Brain pericyte (primary cell): Measurements from ENCODE around the gene PAN2.
"Not testable (repeated sequence)": the region's sequence is repeated elsewhere in the genome, so short reads cannot be mapped to it uniquely, and the experiment has no call there.

Source experiments
- DNase-seq: peaks from one replicate; pipeline ENCODE4 v3.0.0-alpha.2; 2012; ENCODE audit warnings: low read depth, low spot score

Gene PAN2

DNA sequence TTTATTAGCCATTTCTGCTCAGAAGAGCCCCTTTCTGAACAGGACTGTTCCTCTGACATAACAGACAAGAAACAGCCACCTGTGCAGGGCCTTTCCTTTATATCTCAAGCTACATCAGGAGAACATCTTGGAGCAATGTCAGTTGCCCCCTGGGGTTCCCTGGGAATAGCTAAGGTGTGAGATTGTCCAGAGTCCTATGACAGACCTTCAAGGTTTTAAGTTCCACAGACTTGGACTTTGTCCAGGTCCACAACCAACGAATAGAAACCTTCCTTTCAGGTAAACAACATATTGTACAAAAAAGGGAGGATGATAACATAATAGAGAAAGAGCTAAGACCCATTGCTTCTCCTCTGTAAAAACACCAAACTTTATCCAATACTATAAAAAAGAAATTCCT lies 7.8 kb upstream of the PAN2 start:
- DNase-seq, result no peak

DNA sequence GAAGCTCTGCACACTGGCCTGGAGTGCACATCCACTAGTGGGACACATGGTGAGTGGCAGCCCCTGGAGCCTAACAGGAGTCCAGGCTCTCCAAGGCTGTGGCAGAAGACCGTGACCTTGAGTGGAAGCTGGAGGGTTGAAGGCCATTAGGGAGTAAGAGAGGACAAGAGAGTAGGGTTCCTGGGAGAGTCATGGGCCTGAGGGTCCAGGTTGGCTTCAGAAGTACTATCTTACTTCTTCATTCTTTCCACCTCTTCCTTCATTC lies 5.3 kb upstream of the PAN2 start:
- DNase-seq, result no peak

DNA sequence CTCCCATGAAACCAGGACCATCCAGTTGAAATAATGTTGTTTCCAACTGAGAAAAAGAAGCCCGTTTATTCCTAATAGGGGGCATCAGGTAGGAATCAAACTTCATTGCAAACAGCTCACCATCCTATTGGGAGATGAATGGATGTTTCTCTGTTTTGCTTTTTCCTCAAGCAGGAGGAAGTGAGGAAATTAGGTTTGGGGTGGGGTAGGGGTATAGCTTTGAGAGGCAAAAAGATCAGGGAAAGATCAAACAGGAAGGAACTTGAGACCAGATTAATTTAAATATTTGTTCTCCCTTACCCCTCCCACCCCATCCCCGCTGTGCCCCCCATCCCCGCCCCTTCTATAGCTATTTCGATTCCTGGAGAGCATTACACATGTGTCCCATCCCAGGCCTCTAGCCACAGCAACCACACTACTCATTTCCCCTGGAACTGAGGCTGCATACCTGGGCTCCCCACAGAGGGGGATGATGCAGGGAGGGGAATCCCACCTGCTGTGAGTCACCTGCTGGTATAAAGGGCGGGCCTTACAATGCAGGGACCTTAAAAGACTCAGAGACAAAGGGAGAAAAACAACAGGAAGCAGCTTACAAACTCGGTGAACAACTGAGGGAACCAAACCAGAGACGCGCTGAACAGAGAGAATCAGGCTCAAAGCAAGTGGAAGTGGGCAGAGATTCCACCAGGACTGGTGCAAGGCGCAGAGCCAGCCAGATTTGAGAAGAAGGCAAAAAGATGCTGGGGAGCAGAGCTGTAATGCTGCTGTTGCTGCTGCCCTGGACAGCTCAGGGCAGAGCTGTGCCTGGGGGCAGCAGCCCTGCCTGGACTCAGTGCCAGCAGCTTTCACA lies 4.7 kb upstream of the PAN2 start, which contains the start of gene IL23A:
Gene IL23A (plus strand): TSS at position 577 of the 850 bp plus-strand sequence. CDS start 161 bp downstream, at position 738.
- no peak for DNase-seq

DNA sequence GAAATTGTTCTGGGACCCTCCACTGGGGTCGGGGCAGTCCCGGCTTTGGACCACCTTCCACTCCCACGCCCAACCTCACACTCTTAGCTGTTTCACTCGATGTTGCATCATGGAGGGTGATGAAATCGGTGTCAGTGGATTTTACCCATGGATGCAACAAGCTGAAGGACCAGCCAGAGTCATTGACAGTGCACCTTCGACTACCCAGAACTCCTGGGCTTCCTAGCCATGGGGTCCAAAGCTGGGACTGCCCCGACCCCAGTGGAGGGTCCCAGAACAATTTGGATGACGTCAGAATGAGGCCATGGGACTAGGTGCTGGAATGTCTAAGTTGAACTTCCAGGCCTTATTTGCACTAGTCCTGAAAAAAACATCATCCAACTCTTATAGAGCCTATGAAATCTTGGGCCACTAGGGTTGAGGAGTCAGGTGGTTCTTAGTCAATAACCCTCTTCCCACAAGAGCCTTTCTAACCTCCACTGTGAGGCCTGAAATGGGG lies 4.0 kb upstream of the PAN2 start:
- no peak for DNase-seq

DNA sequence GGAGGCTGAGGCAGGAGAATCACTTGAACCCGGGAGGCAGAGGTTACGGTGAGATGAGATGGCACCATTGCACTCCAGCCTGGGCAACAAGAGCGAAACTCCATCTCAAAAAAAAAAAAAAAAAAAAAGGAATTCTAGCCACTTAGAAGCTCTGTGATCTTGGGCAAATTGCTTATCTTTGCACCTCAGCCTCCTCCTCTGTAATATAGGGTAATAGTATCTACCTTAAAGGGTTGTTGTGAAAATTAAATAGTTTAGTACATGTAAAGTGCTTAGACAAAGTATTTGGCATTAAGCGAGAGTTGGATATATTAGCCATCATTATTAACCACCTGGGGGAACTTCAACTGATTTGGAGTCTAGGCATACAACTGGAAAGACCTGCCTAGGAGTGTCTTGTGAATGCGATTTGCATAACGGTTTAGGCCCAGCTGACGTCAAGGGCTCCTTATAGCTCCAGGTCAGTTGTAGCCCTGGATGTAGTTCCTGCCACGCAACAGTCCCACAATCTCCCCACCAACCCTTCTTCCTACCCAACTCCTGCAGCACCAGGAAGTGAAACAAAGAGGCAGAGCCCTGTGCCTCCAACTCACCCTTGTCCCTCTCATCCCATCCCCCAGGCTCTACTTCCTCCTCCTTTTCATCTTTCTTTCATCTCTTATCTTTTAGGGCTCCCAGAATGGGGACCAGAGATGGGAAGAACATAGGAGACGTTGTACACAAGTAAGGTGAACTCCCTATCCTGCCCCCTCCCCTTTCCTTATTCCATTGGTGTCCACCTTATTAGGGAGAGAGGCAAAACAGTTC lies 2.8 kb upstream of the PAN2 start:
- no peak for DNase-seq

DNA sequence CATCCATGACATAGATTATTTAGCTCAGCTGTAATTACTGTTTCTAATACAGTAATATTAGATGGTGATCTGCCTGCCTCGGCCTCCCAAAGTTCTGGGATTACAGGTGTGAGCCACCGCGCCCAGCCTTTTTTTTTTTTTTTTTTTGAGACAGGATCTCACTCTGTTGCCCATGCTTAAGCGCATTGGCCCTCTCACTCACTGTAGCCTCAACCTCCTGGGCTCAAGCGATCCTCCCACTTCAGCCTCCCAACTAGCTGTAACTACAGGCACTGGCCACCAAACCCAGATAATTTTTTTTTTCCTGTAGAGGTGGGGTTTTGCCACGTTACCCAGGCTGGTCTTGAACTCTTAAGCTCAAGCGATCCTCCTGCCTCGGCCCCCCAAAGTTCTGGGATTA lies 1.7 kb upstream of the PAN2 start:
- DNase-seq, result not testable (repeated sequence)

DNA sequence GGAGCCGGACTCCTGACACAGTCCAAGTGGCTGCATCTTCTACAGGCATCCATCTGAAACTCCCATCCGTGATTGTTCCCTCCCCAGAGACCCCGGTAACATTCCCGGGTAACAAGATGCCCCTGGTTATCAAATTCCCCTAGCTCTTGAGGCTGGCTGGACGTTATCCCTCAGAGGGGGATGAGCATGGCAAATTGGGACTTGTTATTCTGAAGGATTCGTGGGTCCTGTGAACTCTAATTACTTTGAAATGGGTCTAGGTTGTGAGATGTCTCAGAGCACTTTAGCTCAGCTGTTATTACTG lies 642 bp upstream of the PAN2 start:
- no peak for DNase-seq

DNA sequence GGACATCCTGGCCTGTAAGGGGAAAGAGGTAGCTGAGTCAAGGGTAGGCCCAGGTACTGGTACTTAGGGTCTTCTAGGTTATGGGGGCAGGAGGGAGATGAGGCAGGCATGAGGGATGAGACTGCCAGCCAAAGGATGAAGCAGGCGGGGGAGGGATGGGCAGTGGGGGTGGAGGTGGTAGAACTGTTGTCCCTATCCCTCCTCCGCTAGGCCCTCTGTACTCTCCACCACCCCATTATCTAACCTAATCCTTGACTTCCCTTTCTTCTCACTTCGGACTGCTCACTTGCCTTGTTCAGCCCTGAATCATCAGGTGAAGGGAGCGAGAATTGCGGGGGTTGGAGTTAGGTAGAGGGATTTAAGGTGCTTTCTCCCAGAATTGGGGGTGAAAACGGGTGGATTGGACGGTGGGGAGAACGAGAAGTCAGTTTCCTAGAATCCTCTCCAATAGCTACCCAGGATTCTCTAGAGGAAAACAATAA lies 562 bp downstream of the PAN2 start:
- DNase-seq, result no peak

DNA sequence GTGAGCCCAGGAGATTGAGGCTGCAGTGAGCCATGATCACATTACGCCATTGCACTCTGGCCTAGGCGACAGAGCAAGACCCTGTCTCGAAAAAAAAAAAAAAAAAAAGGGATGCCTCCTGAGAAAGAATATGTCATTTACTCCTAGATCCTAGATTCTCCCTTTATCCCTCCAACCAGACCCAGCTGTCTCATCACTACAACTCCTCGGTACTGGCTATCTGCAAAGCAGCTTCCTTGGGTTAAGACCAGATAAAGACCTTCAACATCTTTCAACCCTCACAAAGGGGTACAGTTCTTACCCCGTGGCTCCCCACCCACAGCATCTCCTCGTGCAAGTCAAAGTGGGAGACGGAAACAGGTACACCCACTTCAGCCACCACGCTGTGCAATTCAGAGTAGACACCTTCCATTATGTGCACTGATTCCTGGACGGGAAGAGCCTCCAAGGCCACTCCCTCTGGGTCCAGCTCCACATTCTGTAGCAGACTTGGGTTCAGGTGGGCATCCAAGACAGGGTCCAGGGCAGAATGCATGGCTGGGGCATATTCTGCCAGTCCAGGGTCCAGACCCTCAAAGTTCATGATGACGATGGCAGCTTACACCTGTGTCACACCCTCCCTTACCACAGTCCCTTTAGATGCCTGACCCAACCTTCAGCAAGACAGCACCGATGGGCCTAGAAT lies 1.1 kb downstream of the PAN2 start:
- no peak for DNase-seq

DNA sequence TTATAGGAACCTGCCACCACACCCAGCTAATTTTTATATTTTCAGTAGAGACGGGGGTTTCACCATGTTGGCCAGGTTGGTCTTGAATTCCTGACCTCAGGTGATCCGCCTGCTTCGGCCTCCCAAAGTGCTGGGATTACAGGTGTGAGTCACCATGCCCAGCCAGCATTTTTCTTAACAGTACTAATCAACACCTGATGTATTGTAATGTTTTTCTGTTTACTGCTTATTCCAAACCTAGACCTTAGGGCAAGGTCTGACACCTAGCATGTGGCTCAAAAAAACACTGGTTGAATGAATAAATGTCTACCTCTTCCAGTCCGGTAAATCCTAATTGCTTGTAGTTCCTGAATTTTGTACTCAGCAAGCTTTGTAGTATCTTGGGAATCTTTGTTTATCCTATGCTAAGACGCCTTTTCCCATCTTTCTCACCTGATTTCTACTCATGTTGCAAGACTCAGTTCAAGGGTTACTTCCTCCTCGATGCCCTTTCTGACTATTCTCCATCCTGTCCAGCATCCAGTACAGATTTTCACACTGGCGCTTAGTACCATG lies 2.8 kb downstream of the PAN2 start:
- DNase-seq, result no peak

DNA sequence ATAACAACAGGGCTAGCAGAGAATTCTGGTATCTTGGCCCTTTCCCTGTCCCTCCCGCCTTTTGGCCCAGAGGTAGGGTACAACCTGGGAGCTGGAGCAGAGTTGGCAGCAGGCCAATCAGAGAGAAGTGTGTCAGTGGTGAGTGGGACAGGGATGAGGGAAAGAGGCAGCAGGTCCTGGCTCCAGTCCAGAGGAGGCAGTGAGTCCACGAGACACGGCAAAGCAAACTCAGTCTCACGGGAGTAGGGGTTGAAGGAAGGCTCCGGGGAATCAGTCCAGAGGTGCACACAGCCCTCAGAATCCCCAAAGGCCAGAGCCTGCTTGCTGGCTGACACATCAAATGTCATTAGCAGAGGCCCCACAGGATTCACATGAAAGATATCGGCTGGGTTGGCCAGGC lies 7.3 kb downstream of the PAN2 start:
- DNase-seq, result no peak

DNA sequence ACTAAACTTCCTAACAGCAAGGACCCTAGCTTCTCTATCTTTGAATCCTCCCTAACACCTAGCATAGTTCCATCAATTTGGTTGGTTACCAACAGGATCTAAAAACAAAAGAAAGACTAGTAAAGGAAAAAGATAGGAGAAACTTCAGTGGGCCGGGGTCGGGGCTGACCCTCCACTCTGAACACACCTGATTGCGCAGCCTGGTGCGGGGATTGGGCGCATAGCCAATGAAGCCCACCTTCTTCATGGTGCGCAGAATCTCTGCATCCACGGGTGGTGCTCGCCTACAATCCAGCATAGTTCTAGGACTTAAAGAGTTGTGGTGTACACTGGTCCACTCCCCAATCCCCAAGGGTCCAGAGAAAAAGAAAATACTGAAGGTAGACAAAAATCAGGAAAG lies 7.7 kb downstream of the PAN2 start:
- DNase-seq, result no peak

DNA sequence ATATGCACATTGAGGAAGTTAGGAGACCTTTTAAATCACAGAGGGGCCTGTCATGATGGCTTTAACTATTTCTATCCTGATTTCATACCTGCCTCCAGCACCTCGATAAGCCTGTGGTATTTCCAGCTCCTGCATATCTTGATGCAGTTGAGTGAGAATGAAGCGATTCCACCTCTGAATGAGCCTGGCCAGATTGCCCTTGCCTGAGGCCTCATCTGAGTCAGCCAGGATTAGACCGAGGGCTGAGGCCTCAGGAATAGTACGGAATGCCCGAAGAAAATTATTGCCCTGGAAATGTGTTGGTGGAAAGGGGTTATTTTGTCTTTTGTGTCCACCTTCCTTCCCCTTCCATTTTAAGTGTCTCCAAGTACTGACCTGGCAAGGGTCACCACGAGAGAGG lies 9.6 kb downstream of the PAN2 start:
- DNase-seq, result no peak

DNA sequence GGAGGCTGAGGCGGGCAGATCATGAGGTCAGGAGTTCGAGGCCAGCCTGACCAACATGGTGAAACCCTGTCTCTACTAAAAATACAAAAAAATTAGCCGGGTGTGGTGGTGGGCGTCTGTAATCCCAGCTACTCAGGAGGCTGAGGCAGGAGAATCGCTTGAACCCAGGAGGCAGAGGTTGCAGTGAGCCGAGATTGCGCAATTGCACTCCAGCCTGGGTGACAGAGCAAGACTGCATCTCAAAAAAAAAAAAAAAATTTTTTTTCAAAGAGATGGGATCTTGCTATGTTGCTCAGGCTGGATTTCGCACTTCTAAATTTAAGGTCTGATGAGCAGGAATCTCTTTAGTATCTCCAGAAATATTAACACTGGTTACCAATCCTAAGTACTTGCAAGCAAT lies 12.2 kb downstream of the PAN2 start:
- DNase-seq, result not testable (repeated sequence)

DNA sequence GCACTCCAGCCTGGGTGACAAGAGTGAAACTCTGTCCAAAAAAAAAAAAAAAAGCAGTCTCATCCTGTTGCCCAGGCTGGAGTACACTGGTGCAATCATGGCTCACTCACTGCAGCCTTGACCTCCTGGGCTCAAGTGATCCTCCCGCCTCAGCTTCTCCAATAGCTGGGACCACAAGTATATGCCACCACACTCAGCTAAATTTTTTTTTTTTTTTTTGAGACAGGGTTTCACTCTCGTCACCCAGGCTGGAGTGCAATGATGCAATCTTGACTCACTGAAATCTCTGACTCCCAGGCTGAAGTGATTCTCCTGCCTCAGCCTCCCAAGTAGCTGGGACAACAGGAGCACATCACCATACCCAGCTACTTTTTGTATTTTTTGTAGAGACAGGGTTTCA lies 12.8 kb downstream of the PAN2 start:
- DNase-seq, result no peak

DNA sequence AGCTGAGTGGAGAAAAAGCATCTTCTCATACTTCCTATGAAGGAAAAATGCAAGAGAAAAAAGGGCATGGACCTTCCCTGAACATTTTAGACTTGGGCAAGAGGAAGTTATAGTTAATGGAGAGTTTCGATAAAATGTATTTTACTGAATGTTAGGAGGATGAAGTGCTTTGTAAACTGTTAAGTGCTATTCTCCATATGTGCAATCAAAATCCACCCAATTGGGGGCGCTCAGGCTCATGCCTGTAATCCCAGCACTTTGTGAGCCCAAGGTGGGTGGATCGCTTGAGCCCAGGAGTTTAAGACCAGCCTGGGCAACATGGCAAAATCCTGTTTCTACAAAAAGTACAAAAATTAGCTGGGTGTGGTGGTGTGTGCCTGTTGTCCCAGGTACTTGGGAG lies 16.1 kb downstream of the PAN2 start:
- DNase-seq, result no peak

DNA sequence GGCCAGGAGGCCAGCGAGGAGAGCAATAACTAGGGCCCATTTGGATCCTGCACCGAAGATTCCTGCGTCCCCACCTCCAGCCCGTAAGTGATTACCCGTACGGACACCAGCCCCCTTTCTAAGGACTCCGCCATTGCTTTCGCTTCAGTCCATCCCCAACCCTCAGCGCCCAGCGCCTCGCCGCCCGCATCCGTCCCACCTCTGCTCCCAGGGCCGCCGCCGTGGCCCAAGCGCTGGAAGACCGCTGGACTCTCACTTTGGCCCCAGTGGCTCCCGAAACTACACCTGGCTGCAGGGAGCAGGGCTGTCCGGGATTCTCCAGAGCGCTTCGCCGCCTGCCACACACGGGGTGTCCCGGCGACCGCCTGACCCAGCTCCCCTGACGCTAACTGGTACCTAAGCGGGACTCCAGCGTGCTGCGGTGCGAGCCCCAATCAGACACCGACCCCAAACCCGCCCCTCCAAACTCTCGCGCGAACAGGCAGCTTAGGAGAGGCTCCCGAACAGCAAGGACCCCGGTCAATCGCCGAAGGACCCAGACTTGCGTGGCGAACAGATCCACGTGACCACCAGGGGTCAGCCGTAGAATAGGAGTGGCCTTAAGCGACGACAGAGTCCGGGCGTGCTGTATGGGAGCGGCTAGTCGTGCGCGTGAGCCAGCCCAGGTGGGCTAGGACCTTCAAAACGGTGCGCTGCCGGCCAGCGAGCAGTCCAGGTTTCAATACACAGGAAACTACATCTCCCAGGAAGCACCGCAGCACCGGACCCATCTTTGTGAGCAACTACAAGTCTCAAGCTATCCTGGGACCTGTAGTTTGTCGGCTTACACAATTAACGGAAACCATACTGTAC lies 18.0 kb downstream of the PAN2 start, which contains the start of gene CNPY2:
Gene CNPY2 (minus strand): TSS at position 367 of the 852 bp plus-strand sequence. CDS start 771 bp downstream, outside the sequence.
- peak; percentile 92 for DNase-seq

DNA sequence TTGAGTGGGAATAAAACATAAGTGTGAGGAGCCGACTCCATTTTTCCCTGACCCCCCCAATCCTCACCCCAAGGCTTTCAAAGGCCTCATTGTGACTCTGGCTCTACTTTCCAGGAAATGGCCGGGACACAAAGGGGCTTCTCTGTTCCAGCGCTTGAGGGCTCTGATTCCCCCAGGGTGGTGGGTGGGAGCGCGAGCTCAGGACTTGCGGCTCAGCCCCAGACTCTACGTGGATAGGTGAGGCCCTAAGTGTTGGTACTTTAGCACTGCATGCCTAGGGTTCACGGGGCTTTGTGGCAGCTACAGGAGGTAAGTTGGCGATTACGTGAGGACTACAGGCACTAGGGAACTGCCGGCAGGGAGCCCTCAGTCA lies 18.6 kb downstream of the PAN2 start:
- no peak for DNase-seq

DNA sequence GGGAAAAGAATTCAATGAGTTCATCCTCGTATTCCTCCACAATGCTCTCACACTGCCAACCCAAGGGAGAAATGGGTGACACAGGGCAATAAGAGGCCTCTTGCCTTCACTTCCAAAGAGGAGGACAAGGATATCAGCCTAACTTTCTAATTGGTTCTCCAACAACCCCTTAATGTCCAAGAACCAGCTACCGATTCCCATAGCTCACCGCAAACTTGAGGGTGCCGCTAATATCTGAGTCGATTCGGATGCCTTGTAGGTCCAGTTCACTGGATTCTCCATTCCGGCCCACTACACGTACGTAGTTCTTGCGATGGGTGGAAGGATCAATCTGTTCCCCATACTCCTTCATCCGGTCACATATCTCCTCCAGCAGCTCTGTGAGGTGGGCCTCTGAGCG lies 22.8 kb downstream of the PAN2 start:
- DNase-seq, result no peak

DNA sequence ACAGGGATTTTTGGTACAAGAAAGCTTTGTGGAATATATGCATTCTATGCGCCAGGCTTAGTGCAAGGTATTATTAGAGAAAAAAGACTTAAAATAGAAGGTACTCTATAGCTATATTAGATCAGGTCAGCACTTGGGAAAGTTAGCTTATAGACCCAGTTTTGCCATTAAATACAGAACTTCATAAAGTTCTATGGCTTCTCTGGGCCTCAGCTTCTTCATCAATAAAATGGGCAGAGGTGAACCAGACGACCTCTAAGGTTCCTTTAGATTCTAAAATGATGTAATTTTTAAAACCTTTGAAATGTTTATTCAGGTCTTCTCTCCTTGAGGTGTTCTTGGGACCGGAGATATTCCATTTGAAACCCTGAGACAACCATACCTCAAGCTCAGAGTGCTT lies 25.1 kb downstream of the PAN2 start:
- no peak for DNase-seq
